ENCODE data around the gene TTLL5.

The TTLL5 gene

DNA sequence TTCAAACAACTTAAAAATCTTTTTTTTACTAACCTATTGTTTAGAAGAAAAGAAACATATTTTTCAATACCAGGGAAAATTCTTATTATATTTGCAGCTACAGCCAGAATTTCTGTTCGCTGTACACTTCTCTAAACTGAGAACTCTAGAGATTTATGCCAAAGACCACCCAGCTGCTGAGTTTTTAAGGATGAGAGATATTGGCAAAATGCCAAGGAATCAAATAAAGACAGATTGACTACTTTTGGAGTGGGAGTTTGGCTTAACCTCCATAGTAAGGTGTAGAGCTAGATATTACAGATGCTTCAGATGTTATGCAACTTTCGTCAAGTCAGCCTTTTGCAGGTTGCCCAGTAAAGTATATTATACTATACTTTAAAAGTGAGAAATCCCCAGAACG, 71.8 kb downstream of the TTLL5 start:
- no peak for DNase-seq (ENCODE audit: low read depth)

DNA sequence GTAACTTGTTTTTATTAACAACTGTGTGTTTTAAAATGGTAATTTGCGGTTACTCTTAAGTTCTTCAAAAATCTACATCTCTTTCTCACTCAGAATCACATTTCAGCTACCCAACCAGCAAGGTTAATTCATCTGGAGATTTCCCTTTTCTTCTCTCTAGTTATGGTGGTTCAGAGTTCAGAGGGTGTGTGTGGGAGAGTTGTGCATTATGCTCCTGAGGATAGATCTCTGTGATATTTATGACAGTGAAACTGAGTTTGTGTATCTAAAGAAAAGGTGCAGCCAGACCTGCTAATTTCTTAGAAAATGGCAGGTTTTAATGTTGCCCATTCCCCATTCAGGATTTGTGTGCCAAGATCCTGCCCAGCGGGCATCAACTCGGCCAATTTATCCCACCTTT, 73.8 kb downstream of the TTLL5 start:
- DNase-seq (ENCODE audit: low read depth): no peak

DNA sequence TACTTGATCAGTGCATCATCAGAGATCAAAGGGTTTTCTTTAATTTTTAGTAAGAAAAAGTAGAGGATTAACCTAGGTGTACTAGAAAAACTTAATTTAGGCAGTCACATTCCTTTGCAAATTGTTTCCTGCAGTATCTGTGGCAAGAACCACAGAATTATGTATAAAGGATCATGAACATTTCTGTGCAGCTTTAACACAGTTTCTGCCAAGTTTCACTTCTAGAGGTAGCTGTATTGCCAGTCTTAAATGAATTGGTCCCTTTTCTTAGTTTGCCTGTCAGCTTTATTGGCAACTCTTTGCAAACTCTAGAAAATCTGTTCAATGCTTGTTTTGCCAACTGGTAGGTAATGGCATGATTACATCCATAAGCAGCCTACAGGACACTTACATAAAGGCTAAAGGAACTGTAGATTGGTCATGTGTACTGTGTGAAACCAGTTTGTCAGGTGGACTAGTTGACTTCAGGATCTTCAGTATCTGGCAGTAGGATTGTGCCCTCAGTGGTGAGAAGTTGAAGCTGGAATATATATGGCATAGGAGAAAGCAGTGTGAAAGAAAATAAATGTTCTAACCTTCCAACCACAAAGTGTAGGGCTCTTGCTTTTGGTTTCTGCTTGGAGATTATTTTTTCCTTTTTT, 75.9 kb downstream of the TTLL5 start:
- no peak for DNase-seq (ENCODE audit: low read depth)

DNA sequence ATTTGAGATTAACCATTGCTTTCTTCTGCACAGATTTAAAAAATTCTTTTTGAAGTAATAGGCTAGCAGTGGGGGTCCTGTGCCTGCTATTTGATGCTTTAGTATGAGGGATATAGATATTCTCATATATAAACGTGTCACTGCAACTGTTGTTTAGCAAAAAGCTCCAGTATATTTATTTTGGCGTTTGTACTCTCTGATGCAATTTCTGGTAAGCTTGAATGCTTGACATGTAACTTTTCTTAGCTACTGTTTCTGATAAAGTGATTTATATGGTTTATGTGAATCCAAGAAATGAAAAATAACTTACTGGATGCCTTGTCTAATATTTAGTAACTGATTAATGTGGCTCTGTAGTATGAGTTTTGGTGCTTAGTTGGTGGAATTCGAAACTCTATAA, 77.1 kb downstream of the TTLL5 start:
- DNase-seq (ENCODE audit: low read depth): no peak

DNA sequence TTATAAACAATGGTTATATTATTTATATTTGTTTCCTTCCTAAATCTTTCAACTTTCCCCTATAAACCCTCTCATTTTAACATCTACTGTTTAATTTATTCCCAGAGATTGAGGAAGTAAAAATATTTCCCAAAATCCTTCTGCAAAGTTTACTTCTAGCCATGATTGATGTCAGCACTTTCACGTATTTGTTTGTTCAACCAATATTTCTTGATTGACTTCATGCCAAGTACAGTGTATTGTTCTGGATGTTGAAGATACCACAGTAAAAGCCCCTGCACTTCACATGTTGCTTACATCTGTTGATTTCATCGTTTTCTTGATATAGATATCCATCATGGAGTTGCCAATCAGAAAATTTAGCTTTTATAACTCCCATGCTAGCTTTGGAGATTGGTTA, 81.8 kb downstream of the TTLL5 start:
- no peak for DNase-seq (ENCODE audit: low read depth)

DNA sequence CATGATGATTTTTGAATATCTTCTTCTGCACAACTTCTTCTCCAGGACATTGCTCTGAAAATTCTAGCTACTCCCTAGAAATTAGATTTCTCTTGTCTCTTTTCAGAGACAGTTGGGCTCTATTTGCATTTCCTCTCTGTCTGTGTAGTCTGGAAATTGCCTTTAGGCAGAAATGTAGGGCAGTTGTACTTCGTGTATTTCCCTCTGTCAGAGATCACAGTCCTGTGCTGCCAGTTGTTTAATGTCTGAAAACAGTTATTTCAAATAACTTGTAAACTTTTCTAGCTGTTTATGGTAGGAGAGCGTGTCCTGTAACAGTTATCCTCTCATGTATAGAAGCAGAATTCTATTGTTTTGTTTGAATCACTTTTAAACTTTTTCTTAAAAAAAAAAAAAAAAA, 86.9 kb downstream of the TTLL5 start:
- no peak for DNase-seq (ENCODE audit: low read depth)

DNA sequence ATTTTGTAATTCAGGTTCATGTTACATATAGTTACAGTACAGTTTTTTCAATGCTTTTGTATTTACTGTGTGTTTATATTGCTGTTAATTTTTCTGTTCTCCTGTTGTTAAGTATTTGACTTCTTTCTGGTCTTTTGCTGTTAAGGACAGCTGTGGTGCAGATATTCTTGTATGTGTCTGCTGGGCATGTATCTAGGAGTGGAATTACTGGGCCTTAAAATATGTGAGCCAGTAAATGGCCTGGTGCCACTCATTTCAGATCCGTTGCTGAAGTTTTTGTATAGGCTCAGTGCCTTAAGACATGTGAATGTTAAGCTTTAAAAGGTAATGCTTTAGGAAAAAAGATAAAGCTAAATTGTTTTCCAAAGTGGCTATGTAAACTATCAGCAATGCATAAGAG, 87.3 kb downstream of the TTLL5 start:
- DNase-seq (ENCODE audit: low read depth): no peak

DNA sequence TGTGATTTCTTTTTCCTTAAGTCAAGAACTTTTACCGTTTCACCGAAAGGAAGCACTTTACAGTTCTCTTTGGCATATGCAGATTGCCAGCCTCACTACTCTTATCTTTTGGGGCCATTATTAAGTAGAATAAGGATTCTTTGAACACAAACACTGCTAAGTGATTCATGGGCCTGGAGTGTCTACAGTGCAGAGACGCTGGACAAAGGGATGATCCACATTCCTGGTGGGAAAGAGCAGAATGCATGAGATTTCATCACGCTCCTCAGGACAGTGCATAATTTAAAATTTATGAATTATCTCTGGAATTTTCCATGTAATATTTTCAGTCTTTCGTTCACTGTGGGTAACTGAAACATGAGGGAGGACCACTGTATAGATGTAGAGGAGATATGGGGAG, 90.2 kb downstream of the TTLL5 start:
- no peak for DNase-seq (ENCODE audit: low read depth)

DNA sequence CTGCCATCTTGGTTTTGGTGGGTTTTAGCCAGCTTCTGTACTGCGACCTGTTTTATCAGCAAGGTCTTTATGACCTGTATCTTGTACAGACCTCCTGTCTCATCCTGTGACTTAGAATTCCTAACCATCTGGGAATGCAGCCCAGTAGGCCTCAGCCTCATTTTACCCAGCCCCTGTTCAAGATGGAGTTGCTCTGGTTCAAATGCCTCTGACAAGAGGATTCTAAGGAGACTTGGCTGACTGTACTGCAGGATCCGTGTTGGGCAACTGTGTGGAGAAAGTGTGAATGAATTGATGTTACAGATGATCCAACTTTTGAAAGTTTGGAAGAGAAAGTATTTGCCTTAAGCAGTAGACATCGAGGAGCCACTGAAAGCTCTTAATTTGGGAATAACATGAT, 91.0 kb downstream of the TTLL5 start:
- no peak for DNase-seq (ENCODE audit: low read depth)

DNA sequence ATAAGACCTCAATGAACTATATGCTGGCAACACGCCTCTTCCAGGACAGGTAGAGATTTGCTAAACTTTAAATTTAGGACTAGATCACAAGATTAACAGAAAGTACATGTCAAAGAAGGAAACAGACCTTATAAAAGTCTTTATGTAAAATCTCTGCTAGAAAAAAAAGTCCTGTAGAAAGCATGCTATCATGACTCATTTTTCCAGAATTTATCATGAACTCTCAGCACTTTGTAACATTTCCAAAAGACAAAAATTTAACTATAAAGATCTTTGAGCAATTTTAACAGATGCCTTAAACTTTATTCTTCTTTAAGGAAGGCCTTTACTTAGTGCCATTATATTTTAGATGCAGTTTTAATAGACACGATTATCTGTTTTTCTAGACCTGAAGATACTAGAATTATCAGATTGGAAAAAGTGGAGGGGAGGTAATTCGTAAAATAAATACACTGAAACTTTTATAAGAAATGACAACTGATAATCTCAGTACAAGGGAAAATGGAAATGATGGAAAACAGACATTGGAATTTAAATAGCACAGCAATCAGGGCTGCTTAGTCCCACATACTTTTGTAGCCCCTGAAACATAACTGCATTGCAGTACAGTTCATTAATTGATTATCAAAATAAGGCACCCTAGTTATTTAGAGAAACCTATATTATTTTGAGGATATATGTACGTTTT, 92.0 kb downstream of the TTLL5 start:
- no peak for DNase-seq (ENCODE audit: low read depth)

DNA sequence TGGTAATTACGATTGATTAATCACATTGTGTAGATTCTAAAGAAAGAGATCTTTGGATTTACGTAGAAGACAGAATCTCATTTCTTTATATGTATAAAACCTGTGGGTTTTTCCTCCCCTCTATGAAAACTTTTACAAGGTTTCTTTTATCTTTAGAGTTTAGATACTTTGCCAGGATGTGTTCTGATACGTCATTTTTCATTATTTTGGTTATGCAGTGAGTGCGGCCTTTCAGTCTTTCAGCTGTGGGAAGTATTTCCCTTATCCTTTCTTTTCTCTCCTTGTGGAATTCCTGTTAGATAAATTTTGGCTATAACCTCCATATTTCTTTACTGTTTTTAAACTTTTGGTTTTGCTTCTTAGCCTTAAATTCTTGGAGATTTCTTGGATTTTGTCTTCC, 92.7 kb downstream of the TTLL5 start:
- DNase-seq (ENCODE audit: low read depth): no peak

DNA sequence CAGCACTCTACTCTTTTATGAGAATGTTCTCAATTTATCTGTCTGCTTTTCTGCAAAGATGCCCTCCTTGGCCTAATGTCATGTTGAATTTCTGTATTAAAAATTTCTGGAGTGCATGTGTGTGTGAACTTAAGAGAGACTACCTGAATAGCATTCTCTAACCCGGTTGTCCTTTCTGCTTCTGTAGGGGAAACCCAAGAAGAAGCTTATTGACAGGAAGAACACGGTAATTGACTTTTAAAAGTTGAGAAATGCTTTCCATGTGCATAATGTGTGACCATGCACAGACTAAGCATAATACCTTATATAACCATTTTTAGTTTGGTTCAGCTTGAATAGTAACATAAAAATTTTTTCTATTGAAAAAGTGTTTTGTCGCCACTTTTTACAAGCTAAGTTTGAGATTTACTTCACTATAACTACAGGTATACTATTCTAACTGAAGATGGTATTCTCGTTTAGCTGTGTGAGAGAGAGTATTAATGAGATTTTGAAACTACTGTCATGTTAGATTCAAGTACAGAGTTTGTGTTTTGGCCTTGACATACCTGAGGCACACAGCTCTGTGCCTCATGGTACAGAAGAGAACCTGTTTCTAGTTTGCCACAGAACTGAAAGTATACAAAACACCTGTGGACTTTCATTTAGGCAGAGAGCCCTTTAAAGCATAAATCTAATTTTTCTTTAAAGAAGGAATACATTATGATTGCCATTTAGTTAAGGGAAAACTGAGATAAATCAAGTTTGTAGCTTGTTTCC, 96.8 kb downstream of the TTLL5 start:
- DNase-seq (ENCODE audit: low read depth): no peak

DNA sequence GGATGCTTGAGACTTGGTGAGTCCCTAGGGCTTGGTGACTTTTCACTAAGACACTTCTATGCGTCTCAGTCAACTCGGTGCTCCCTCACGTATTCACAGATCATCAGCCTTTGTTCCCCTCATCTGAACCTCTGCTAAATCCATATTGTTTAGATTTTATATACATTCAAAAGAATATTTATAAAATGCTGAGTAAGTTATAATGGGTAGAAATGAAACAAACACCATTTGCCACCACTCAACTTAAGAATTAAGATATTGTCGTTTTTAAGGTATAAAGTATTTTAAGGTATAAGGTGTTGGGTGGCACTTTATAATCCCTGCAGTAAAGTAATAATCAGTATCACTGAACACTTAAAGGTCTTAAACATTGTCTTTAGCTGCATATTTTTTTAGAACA, 103.0 kb downstream of the TTLL5 start:
- DNase-seq (ENCODE audit: low read depth): no peak

DNA sequence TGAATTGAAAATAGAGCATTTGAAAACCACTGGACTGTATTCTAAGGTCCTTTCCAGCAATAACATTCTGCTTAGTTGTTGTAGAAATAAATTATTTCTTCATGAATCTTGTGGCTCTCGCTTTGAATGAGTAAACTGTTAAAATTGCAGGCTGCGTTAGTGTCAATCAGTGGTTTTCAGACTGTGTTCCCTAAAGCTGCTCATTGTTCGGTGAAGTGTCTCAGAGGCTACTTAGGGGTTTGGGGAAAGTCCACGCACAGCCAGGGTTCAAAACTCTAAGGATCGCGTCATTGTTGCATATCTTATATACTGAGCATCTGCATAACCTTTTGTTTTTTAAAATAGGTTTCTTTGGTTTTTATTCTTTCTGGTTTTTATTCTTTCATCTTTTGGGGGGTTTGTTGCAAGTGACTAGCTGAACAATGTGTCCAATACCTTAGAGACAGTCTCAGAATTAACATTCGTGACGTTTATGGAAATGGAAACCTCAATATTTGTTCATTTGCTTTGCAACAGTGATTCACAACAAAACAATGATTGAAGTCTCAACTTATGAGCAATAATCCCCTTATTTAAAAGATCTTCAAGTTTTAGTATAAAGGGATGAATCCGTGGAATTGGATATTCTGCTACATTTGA, 108.1 kb downstream of the TTLL5 start:
- DNase-seq (ENCODE audit: low read depth): no peak

DNA sequence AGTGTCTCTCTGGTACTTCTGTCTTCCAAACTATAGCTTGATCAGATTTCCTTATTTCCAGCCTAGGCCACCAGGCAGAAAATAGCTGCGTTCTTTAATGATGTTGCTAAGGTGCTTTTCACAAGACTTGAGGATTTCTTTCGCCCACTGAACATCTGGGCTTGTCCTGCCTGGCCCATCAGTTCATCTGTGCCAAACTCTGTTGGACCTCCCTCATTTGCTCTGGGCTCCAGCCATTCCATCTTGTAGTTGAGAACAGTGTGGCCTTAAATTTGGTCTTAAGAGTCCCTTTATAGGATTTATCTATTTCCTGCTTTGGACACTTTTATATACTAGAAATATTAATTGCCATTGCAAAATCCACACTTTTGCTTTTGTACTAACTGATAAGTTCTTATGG, 109.6 kb downstream of the TTLL5 start:
- DNase-seq (ENCODE audit: low read depth): no peak

DNA sequence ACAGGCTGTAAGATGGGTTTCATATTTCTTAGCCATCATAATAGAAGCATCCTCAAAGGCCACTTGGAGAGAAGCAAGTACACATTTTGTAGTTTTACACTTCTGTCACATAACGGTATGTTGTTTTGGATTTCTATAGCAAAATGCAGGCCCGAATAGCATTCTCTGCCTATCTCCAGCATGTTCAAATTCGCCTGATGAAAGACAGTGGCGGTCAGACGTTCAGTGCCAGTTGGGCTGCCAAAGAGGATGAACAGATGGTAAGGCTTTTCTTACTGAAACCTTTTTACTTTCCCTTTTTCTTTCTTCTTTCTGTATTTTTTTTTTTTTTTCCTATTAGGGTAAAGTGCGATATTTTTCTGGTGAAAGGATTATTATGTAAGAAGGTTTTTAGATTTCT, 110.5 kb downstream of the TTLL5 start:
- DNase-seq (ENCODE audit: low read depth): no peak

DNA sequence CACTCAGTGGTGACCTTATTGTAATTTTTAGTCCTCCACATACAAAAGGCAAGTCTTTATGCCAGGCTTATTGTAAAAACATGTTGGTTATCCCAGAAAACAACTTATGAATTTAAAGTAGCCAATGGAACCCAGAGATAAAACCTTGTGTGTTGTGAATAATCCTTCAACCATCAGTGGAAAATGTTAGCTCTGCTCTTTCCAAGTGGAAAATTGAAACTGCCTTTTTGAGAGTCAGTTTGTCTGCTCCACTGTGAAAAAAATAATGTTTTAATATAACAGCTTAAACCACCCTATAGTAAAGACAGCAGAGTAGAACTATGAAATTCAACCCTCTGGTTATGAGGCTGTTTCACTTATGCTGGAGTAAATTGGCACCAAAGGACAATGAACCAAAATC, 112.0 kb downstream of the TTLL5 start:
- no peak for DNase-seq (ENCODE audit: low read depth)

DNA sequence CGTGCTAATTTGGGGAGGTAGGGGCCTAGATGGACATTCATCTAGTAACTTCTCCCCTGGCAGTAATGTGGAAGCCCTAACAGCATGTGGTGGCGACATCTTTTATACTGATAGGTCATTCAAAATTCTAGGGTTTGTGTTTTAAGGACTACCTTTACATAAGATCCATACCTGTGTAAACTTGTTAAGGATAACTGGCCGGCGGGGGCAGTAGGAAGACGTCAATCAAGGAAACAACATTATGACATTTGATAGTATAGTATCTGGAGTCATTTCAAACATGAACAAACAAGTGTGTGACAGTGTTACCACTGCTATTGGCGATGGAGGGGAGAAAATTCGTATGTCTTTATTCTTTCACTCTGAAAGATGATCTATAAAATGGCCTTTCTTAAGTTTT, 120.0 kb downstream of the TTLL5 start:
- no peak for DNase-seq (ENCODE audit: low read depth)

DNA sequence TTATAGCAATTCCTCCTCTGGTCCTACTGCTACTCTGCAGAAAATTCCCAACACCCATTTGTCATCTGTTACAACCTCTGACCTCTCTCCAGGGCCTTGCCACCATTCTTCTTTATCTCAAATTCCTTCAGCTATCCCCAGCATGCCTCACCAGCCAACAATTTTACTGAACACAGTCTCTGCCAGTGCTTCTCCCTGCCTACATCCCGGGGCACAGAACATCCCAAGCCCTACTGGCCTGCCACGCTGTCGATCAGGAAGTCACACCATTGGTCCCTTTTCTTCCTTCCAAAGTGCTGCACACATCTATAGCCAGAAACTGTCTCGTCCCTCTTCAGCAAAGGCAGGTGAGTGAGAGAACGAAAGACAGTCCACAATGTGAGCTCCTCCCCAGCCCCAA, 122.1 kb downstream of the TTLL5 start:
- no peak for DNase-seq (ENCODE audit: low read depth)

DNA sequence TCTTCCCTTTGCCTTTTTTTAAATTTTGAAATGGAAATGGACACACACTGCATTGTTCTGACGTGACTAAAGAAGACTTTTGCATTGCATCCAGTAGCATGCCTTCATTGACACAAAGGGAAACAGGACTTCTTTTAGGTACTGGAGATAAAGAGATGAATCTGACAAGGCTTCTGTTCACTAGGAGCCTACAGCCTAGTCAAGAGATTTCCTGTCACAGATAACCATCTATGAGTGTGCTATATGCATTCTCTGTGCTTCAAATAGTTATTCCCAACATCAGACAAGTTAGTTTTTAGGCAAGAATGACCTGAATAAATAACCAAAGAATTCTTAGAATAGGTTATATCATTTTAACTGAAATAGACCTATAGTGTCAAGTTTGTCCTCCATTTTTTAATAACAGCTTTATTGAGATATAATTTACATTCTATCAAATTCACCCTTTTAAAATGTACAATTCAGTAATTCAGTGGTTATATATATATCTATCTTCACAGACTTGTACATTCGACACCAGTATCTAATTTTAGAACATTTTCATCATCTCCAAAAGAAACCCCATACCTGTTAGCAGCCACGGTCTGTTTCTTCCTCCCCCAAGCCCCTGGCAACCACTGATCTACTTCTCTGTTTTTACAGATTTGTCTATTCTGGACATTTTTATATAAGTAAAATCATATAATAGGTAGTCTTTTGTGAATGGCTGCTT, 122.7 kb downstream of the TTLL5 start:
- DNase-seq (ENCODE audit: low read depth): no peak

DNA sequence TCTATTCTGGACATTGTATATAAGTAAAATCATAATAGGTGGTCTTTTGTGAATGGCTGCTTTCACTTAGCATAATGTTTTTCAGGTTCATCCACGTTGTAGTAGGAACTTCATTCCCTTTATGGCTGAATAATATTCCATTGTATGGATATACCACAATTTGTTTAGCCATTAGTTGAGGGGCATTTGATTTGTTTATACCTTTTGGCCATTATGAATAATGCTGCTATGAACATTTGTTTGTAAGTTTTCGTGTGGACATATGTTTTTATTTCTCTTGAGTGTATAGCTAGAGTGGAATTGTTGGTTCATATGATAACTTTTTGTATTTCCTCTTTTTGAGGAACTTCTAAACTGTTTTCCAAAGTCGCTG, 123.3 kb downstream of the TTLL5 start:
- no peak for DNase-seq (ENCODE audit: low read depth)

DNA sequence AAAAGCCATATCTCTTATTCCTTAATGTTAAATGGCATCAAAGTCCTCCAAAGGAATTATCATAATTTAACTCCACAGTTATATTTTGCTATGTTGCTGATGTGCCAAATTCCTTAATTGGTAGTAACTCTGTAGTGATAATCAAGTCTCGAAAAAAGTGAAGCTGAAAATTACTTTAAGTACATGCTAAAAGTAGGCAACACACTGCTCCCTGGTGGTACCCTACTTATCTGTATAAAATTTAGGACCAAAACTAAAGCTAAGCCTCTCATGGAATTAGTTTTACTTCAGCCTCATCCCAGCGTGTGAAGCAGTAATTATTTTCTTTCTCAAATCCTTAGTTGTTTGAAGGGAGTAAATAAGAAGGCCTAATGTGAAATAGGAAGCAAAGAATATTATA, 132.8 kb downstream of the TTLL5 start:
- no peak for DNase-seq (ENCODE audit: low read depth)
